Effector memory CD4-positive, alpha-beta T cell (primary cell): ENCODE measurements around the gene RAB40AL.
"Not testable (repeated sequence)": the region's sequence is repeated elsewhere in the genome, so short reads cannot be mapped to it uniquely, and the experiment has no call there.

Experiments used
- DNase-seq, 3 donors: peaks; one replicate each; pipeline ENCODE4 v3.0.0-alpha.2; 2020
- H3K27ac ChIP-seq: 2 replicates; pipeline ENCODE4 v1.7.0; 2013; ENCODE audit warnings: mild to moderate bottlenecking, low read length, moderate library complexity; ENCODE audit not compliant: insufficient read depth, poor library complexity, severe bottlenecking
- H3K27me3 ChIP-seq: replicated peaks from 2 replicates; pipeline ENCODE4 v1.7.0; 2013; ENCODE audit warnings: mild to moderate bottlenecking, low read length; ENCODE audit not compliant: insufficient read depth, control insufficient read depth, poor library complexity, severe bottlenecking
- H3K36me3 ChIP-seq: 2 replicates; pipeline ENCODE4 v1.7.0; 2013; ENCODE audit warnings: mild to moderate bottlenecking, low read length, moderate library complexity; ENCODE audit not compliant: control insufficient read depth, insufficient read depth
- H3K4me1 ChIP-seq: 2 replicates; pipeline ENCODE4 v1.7.0; 2013; ENCODE audit warnings: low read length, mild to moderate bottlenecking; ENCODE audit not compliant: control insufficient read depth, insufficient read depth, poor library complexity, severe bottlenecking
- H3K4me3 ChIP-seq: 2 replicates; pipeline ENCODE4 v1.7.0; 2013; ENCODE audit warnings: low read length, low read depth, mild to moderate bottlenecking; ENCODE audit not compliant: insufficient read depth, poor library complexity, severe bottlenecking
- H3K9me3 ChIP-seq: 2 replicates; pipeline ENCODE4 v1.7.0; 2013; ENCODE audit warnings: mild to moderate bottlenecking, low read length, moderate library complexity; ENCODE audit not compliant: control insufficient read depth
- total RNA-seq, 3 donors: gene quantifications; one replicate each; lab custom pipeline; 2026; lab: John Stamatoyannopoulos, UW

The RAB40AL gene
- total RNA-seq, result 0 to 0.26 (median 0.19) reads per million in 3 donors

GRCh38 chrX:102936972-102937371, at the start of gene RAB40AL:
Gene RAB40AL, plus strand, starts transcription at chrX:102937272. Its CDS starts 47 bp downstream, at chrX:102937319.
- H3K4me3 ChIP-seq, DNase-seq, H3K4me1 ChIP-seq, H3K27ac ChIP-seq, H3K27me3 ChIP-seq, H3K36me3 ChIP-seq, H3K9me3 ChIP-seq: not testable (repeated sequence)

- Histone ChIP-seq H3K4me3 (no peak overlapping the region), H3K27ac (no peak overlapping the region), H3K27me3 (no peaks in the 10 kb centered on the region), H3K9me3 (no peaks in the 10 kb centered on the region), H3K4me1 (no peaks in the 10 kb centered on the region), H3K36me3 (no peaks in the 10 kb centered on the region)
- DNase-seq, result no peak
Measured at GRCh38 chrX:102887687-102888086, 49.4 kb upstream of the RAB40AL start.

GRCh38 chrX:102892103-102892502, 45.0 kb upstream of the RAB40AL start:
- Histone ChIP-seq H3K4me1 (no peaks in the 10 kb centered on the region), H3K9me3 (no peaks in the 10 kb centered on the region), H3K36me3 (no peaks in the 10 kb centered on the region), H3K4me3 (no peak overlapping the region), H3K27ac (no peak overlapping the region), H3K27me3 (no peaks in the 10 kb centered on the region)
- no peak for DNase-seq

GRCh38 chrX:102899940-102900916, 36.8 kb upstream of the RAB40AL start:
- Histone ChIP-seq H3K4me1 (no peaks in the 10 kb centered on the region), H3K4me3 (no peak overlapping the region), H3K36me3 (no peaks in the 10 kb centered on the region), H3K27me3 (no peaks in the 10 kb centered on the region), H3K27ac (no peak overlapping the region), H3K9me3 (no peaks in the 10 kb centered on the region)
- DNase-seq, result peak; percentile 22 to 50 (median 46)

GRCh38 chrX:102902355-102902754, 34.7 kb upstream of the RAB40AL start:
- no peak for DNase-seq
- no peaks in the 10 kb centered on the region for H3K9me3 ChIP-seq
- H3K4me3 ChIP-seq, result no peak overlapping the region
- H3K4me1 ChIP-seq, result no peaks in the 10 kb centered on the region
- H3K36me3 ChIP-seq, result no peaks in the 10 kb centered on the region
- no peaks in the 10 kb centered on the region for H3K27me3 ChIP-seq
- no peak overlapping the region for H3K27ac ChIP-seq

- no peak for DNase-seq
- H3K4me1 ChIP-seq, result no peaks in the 10 kb centered on the region
- no peaks in the 10 kb centered on the region for H3K36me3 ChIP-seq
- H3K4me3 ChIP-seq, result no peak overlapping the region
- H3K27ac ChIP-seq, result no peak overlapping the region
- no peaks in the 10 kb centered on the region for H3K27me3 ChIP-seq
- H3K9me3 ChIP-seq, result no peaks in the 10 kb centered on the region
Measured at GRCh38 chrX:102930990-102931756, 5.9 kb upstream of the RAB40AL start.

- Histone ChIP-seq H3K27ac (no peak overlapping the region), H3K27me3 (no peaks in the 10 kb centered on the region), H3K9me3 (no peaks in the 10 kb centered on the region), H3K4me1 (no peaks in the 10 kb centered on the region), H3K4me3 (no peak overlapping the region), H3K36me3 (no peaks in the 10 kb centered on the region)
- DNase-seq, result peak in 1 of 3 donors; percentile 3
Measured at GRCh38 chrX:102934624-102935023, 2.4 kb upstream of the RAB40AL start.

GRCh38 chrX:102950908-102951866, 14.1 kb downstream of the RAB40AL start:
- no peaks in the 10 kb centered on the region for H3K4me1 ChIP-seq
- DNase-seq, result peak; percentile 4 to 29 (median 16)
- H3K27ac ChIP-seq, result no peak overlapping the region
- no peaks in the 10 kb centered on the region for H3K9me3 ChIP-seq
- H3K4me3 ChIP-seq, result peak overlapping the region; percentile 26
- H3K27me3 ChIP-seq, result no peaks in the 10 kb centered on the region
- H3K36me3 ChIP-seq, result no peaks in the 10 kb centered on the region

GRCh38 chrX:102957751-102958150, 20.7 kb downstream of the RAB40AL start:
- no peaks in the 10 kb centered on the region for H3K4me1 ChIP-seq
- no peak for DNase-seq
- no peak overlapping the region for H3K4me3 ChIP-seq
- no peaks in the 10 kb centered on the region for H3K27me3 ChIP-seq
- H3K36me3 ChIP-seq, result no peaks in the 10 kb centered on the region
- no peak overlapping the region for H3K27ac ChIP-seq
- H3K9me3 ChIP-seq, result no peaks in the 10 kb centered on the region
